Kidney glomerular epithelial cell (primary cell): Measurements from ENCODE around the gene DYRK2.
"Not testable (repeated sequence)": the region's sequence is repeated elsewhere in the genome, so short reads cannot be mapped to it uniquely, and the experiment has no call there.

Source experiments
- DNase-seq: peaks from one replicate; lab custom pipeline; 2025; lab: John Stamatoyannopoulos, UW

Gene DYRK2

DNA sequence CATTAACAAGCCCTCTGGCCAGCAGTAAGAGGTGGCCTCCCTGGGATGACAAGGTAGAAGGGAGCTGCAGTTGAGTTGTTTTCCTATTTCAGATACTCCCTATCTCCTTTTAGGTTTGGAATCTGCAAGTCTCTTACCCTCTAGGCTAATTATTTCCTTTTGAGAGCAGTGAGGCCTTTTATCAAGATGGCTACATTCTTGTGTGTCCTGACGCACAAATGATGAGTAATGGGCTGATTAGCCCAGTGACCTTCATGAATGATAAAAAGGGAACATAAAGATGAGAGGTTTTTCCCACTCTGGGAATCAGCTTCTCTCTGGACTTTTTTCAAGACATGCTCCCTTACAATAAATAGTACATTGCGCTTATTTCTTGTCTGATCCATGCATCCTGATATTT, 22.9 kb downstream of the DYRK2 start:
- DNase-seq: no peak

DNA sequence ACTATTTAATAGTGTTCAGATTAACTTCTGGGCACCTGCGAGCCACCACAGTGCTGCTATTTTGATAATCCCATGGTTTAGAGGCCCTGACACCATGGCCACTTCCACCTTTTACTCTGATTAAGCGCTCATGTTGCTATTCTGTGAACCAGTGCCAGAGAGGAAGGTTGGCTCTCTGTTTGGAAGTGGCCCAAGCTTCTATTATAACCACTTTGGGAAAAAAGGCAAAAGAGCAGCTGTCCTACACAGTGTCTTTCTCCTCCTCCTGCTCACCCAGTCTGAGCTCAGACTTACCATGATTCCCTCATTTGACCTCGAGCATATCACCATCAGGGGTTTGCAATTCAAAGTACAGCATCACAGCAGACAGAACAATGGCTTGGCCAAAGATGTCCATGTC, 23.3 kb downstream of the DYRK2 start:
- no peak for DNase-seq

DNA sequence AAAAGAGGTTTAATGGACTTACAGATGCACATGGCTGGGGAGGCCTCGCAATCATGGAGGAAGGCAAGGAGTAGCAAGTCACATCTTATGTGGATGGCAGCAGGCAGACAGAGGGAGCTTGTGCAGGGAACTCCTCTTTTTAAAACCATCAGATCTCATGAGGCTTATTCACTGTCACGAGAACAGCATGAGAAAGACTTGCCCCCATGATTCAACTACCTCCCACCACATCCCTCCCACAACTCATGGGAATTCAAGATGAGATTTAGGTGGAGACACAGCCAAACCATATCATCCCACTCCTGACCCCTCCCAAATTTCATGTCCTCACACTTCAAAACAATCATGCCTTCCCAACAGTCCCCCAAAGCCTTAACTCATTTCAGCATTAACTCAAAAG, 24.0 kb downstream of the DYRK2 start:
- DNase-seq: not testable (repeated sequence)

DNA sequence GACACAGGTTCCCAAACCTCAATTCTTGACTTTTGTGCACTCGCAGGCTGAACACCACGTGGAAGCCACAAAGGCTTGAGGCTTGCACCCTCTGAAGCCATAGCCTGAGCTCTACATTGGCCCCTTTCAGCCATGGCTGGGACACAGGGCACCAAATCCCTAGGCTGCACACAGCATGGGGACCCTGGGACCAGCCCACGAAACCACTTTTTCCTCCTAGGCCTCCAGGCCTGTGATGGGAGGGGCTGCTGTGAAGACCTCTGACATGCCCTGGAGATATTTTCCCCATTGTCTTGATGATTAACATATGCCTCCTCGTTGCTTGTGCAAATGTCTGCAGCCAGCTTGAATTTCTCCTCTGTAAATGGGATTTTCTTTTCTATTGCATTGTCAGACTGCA, 25.0 kb downstream of the DYRK2 start:
- DNase-seq: not testable (repeated sequence)

DNA sequence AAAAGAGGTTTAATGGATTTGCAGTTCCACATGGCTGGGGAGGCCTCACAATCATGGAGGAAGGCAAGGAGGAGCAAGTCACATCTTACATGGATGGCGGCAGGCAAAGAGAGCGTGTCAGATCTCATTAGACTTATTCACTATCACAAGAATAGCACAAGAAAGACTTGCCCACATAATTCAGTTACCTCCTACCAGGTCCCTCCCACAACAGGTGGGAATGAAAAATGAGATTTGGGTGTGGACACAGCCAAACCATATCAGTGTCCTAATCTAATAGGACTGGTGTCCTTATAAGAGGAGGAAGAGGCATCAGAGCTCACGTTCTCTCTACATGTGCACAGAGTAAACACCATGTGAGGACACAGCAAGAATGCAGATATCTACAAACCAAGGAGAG, 25.9 kb downstream of the DYRK2 start:
- DNase-seq: no peak

DNA sequence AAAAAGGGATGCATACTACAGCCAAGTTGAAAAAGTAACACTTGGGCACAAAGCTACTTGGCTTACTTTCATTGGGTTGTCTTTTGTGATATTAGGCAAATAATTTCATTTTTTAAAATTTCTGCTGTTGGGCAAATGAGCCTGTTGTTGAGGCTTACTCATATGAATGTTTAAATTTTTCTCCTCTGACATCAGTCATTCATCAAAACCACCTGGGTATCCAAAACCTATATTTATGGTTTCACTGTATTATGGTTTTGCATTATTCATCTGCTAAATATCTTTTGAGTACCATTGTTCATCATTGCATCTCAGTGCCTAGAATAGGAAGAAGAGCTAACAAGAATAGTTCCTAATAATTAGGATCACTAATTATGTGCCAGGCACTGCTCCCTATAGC, 28.1 kb downstream of the DYRK2 start:
- DNase-seq: no peak

DNA sequence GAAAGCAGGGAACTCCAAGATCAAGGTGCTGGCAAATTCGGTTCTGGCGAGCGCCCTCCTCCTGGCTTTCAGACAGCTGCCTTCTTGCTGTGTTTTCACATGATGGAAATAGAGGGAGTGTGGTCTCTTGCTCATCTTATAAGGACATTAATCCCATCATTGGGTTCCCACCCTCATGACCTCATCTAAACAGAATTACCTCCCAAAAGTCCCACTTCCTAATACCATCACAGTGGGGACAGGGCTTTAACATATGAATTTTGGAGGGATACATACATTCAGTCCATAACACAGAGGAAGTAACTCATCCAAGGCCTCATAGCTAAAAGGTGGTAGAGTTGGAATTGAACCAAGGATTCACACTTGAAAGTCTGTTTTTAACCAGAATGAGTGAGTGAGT, 28.6 kb downstream of the DYRK2 start:
- no peak for DNase-seq

DNA sequence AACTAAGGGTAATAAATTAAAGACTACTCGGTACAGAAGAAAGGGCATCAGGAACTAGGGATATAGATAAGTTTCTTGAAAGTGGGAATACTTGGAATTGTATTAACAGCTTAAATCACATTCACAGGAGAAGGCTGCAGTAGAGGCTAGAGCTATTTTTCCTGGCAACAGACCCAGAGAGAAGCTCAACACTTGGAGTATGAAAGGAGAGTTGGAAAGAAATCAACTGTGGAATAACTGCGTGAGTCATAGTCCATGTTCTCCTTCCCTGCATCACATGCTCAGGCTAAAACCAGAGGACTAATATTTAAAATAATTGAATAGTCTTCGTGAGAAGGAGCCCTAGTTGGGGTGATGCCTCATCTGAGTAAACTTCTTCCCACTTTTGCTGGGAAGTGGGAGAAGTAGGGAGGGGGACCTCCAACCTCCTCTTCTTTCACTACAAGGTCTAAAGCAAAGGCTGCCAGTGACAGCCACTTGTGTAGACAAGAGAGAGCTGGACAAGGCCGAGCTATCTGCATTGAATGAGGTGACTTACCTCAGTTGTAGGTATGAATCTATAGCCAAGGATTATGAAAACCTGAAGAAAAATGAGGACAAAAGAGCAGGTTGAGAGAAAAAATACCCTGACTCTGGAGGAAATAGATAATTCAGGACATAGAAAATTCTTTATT, 32.7 kb downstream of the DYRK2 start:
- peak; percentile 90 for DNase-seq

DNA sequence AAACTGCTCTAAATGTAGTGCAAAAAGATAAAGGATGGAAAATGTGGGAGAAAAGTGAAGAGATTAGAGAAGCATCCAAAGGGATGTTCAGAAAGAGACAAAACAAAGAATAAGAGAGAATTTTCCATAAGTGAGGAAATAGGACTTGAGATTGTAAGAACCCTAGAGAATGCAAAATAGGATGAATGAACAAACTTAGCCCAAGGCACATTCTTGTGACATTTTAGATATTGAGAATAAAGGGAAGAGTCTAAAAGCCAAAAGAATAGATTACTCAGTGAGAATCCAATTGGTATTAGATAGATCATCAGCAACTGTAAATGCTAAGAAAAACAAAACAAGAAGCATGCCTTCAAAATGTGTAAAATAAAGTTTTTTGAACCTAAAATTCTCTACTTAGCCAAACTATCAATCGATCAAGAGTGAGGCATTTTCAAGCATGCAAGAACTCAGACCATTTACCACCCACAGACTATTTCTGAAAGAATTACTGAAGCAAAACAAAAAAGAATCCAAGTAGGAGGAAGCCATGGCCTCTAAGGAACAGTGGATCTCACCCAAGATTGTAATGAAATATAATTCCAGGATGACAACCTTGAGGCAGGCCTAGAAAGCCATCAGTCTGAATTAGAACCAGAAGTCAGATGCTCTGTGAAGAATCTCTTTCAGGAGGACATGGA, 33.5 kb downstream of the DYRK2 start:
- DNase-seq: no peak

DNA sequence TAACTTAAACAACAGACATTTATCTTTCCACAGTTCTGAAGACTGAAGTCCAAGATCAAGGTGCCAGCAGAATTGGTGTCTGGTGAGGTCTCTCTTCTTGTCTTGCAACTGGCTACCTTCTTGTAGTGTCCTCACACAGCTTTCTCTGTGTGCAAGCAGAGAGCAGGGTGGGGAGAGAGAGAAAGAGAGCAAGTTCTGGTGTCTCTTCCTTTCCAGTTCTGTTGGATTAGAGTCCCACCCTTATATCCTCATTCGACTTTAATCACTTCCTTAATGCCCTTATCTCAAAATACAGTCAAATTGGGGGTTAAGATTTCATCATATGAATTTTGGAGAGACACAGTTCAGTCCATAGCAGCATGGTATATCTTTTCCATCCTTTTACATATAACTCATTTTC, 40.8 kb downstream of the DYRK2 start:
- DNase-seq: no peak

DNA sequence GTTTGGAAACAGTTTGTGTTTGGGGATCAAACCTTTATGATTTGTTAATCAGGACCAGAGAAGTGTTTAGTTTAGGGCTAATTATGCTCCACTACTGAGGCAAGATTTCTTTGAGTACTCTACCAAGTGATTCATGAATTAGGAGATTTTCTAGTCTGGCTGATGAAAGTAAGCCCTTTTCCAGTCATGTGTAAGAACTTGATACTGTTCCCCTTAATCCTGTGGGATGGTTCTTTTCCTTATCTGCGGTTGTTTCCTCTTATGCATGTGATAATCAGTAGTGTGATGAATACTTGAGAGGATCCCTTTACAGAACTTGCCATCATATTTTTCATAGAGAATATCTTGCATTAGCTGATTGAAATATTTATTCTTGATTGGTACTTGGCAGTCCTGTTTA, 42.1 kb downstream of the DYRK2 start:
- no peak for DNase-seq

DNA sequence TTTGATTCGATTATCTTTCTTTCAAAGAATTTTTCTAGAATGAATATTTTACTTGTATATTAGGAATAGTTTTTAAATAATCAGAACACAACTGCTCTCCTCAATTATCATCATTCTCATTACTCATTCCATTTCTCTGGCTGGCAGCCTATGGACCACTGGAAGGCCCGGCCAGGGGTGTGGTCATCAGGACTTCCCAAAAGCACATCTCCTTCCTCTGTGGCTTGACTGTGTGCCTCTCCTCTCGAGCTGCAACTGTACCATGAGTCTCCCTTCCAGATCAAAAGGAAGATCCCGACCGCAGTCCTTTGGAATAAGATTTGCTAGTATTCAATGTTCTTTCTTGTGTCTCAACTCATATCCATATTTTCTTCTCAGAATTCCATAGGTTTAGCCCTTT, 42.7 kb downstream of the DYRK2 start:
- no peak for DNase-seq

DNA sequence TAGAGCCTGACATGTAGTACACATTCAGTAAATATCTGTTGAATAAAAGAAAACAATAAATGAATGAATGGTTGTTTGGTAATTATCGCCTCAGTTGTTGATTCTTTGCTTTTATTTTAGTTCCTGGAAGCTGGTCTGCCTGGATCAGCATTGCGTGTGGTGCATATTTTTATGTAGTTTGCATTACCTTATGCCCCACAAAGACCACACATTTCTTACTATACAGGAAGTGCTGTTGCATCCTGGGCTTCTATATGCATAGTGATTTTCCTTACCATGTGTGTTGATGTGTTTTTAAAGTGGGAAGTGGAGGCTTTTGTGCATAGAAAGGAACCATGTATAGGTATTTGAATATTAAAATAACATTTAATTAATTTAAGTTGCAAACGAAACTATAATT, 43.6 kb downstream of the DYRK2 start:
- DNase-seq: no peak

DNA sequence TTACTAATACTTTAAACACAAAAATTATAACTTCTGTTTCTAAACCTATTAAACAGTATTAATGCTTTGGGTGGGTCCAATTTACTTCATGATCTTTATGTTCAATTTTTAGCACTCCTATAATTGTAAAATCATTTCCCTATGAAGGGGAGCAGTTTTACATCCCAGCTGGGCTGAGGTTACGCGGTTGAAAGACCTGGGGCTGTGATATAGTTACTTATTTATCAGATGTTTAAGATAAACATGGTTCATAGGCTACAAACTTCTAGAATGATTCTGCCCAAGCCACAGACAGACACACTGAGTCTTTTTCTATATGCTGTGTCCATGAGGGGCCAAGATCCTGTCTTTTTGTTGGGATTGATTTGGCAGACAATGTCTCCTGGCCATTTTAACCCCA, 44.4 kb downstream of the DYRK2 start:
- DNase-seq: no peak

DNA sequence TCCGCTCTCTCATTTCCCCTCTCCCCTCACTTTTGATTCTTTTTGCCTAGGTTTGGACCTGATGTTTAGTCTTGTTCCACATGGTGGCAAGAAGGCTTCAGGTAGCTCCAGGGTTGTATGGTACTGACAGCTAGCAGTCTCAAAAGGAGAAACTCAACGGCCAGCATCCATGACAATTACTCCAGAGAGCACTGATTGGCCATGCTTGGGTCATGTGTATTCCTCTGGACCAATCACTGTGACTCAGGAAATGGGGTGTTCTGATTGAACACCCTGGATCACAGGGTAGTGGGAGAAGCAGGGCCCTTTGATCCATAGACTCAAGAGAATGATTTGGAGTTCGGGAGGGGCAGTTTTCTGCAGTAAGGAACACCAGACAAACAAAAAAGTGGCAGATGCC, 45.3 kb downstream of the DYRK2 start:
- no peak for DNase-seq

DNA sequence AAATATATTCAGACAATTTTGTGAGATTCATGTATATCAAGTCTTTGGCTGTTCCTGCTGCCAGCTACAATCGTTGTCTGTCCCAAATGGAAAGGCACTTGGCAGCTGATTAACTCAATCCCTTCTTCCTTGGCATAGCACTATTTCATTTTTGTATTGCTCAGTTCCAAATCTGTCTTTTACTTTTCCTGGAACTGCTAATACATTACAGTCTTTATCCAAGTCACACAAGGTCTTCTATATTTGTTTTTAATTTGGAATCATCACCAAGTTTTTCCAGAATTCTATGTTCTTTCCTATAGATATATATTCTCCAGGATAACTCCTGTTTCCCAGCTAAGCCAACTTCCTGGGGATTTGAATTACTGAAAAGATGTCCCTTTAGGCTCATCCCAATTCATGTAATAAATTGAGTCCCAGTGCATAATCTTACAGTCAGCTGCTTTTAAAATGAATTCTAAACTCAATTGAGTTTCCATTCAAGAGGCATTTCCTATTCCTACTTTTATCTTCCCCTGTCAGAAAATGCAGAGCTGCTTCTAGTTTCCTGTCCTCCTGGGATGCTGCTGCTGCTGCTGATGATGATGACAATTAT, 45.9 kb downstream of the DYRK2 start:
- no peak for DNase-seq

DNA sequence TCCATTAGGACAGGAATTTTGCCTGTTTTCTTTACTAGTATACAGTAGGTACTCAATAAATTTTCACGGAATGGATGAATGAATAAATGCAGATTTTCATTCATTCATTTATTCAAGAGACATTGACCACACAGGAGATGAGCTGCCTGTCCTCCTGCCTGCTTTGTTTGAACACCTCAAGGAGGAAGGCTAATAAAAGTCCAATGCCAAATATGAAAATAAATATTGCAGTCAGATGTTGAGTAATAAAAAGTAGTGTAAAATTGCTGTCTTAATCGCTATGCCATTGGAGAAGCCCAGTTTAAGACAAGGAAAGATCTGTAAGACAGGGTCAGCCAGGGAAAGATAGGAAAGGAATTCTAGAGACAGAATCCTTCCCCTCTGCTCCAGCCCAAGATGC, 47.4 kb downstream of the DYRK2 start:
- DNase-seq: no peak

DNA sequence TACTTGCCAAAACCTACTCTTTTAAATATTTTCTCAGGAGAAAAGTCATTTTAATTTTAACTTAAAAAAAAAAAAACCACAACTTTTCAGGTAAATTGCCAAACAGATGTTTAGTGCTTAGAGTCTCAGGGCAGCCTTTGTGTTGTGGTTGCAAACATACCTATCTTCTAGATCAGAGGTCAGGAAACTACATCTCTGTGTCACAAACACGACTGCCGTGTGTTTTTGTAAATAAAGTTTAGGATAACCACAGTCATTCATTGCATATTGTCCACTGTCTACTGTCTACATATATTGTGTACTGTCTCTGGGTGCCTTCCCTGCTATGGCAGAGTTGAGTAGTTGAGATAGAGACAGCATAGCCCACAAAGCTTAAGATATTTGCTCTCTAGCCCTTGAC, 48.9 kb downstream of the DYRK2 start:
- DNase-seq: no peak

DNA sequence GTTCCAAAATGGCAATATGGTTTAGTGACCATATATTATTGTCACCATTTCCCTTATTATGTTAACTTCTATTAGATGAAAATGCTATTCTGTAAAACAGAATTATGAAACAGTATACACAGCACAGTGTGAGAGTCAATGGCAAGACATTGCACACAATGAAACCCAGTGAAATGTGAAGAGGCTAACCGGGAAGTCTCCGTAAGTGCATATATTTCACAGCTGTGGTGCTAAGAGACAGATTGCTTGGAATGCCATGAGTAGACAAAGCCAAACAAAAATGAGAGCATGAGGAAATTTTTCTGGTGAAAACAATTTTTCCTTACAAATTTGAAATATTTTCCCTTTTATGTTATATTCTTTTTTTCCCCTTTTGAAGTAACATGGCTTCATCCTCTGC, 49.4 kb downstream of the DYRK2 start:
- DNase-seq: no peak

DNA sequence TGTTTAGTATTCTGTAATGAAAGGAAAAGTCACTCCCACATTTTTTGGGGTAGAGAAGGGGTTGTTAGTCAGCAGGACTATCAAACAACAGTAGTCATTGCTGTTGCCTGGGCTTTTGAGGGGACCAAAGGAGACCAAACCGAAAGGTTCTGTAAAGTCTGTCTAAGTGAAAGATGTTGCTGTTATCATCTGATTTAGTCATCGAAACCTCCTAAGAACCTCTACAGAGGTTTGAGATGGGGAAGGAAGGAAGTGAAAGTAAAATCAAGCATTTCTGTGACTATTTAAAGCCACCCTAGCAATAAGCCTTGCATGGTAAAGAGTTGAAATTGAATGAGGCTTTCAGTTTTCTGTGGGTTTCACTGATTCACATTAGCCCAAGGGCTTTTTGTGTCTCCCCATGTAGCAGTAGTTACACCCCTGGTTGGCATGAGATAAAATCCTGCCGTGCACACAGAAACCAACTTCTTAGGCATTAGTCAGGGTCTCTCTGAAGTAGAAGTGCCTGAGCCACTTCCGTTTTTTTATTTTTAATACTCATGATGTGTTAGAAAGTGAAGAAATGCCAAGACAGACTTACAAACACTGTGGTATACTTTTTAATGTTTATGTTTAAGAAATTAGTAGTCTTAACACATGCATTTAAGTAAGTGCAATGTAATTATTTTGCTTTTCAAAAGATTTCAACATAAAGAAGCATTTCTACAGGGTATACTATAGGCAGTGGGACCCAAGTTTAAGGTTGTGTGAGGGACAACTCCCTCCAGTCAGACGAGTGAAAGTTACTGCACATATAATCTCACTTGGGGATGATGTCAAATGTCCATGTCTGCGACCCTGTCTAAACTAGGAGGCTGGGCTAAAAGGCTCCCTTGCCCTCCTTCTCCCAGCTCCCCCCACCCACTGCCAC, 50.4 kb downstream of the DYRK2 start:
- DNase-seq: no peak

DNA sequence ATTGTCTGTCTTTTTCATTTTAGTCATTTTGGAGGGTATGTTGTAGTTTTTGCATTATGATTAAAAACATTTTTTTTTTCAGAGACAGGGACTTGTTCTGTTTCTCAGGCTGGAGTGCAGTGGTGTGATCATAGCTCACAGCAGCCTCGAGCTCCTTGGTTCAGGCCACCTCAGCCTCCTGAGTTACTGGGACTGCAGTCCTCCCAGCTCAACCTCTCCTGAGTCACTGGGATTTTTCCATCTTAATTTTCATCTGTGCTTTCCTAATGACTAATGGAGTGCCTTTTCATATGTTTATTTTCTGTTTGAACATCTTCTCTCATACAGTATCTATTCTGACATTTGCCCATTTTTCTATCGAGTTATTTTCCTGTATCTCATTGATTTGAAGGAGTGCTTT, 52.6 kb downstream of the DYRK2 start:
- DNase-seq: no peak

DNA sequence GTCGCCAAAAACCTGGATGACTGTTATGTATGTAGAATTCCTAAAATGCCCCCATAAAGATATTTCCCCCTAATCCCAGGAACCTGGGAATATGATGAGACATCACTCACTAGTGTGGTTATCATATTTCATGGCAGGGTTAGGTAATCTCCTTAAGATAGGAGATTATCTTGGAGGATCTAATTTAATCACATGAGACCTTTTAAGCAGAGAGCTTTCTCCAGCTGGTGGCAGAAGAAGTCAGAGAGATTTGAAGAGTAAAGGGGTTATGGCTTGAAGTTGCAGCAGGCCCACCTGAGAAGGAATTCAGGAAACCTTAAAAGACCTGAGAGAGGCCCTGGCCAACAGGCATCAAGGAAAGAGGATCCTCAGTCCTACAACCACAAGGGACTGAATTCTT, 53.6 kb downstream of the DYRK2 start:
- DNase-seq: no peak

DNA sequence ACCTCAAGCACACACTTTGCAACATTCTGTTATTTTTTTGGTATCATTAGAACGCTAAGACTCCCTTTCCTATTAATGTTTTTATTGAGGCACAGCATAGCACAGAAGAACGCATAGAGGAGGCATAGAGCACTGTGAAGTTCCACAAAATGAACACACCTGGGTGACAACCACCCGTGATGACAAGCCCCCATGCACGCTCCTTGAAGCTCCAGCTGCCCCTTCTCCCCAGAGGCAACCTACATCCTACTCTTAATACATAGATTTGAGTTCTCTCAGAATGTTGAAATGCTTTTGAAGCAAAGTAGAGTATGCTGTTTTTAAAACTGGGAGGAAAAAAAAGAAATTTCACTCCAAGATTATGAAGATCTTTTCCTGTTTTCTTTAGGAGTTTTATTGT, 55.5 kb downstream of the DYRK2 start:
- no peak for DNase-seq
